GM21515 (cell line): ENCODE data around the gene ZCCHC9.

Source experiments
- ATAC-seq: cut with Tn5 transposase; IDR thresholded peaks from one replicate; pipeline ENCODE4 v1.9.1; 2021; ENCODE audit not compliant: unreplicated experiment

The ZCCHC9 gene

DNA sequence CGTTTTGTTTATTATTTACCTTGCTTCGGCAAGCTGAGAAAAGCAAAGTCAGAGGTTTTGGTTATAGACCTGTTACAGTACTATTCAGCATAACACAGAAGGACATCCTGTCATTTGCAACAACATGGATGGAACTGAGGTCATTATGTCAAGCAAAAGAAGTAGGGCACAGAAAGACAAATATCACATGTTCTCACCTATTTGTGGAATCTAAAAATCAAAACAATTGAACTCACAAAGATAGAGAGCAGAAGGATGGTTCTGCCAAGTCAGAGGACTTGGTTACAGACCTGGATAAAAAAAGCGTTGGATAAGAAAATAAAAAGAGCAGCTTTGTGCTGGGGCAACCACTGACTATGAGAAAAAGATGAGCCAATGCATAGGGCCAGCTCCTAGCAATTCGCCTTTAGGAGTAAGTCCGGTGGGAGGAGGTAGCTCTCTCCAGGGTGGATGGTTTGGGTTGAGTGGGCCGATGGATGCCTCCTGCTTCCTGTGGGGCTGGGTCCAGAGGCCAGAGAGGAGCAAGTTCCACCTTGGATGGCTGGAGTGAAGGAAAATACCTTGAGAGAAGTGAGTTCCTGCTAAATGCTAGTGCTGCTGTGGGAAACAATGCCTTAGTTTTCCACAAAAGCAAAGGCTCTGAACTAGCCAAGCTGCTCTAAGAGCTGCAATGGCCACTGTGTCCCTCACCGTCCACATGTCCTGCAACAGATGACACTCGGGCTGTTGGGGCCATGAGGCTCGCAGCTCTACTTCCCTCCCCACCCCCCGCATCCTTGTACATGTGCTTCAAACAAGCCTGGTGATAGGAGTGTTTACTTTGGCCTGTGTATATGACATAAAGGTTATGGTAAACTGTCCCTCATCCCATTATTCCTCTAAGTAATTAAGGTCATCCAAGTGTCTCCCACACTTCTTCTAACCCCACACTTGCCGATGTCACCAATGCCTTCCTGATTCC, 54.2 kb downstream of the ZCCHC9 start:
- ATAC-seq: no peak

DNA sequence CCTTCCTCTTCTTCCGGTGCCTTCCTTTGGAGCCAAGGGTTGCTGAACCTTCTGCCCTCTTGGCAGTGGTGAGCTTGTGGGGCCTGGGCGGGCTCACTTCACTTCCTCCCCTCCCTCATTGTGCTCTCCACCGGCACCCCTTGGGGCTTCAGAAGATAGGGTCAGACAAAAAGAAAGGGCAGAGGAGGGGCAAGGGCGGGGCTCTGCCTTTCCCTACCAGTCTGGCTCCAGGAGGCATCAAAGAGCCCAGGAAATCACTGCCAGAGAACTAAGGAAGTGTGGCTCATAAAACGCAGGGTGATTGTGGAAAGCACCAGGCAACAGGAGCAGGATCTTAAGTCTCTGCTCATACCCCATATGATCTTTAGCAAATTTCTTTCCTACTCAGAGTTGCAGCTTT, 57.7 kb downstream of the ZCCHC9 start:
- ATAC-seq: no peak

DNA sequence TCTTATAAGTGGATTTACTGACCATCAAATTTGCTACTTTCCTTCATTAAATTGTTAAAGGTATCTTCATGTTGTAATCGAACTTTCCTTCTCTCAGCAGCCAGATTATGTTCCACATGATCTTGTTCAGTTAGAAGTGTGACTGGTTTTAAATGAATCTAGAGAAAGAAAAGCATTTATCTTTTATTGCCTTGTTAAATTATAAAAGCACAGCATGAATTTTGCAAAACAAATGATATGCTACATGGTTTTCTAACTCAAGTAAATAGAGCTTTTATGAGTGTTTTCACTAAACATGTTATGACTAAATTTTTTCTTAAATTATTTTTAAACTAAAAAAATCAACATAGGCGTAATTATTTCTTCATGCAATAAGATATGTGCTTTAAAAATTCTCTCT, 58.5 kb downstream of the ZCCHC9 start:
- ATAC-seq: no peak

DNA sequence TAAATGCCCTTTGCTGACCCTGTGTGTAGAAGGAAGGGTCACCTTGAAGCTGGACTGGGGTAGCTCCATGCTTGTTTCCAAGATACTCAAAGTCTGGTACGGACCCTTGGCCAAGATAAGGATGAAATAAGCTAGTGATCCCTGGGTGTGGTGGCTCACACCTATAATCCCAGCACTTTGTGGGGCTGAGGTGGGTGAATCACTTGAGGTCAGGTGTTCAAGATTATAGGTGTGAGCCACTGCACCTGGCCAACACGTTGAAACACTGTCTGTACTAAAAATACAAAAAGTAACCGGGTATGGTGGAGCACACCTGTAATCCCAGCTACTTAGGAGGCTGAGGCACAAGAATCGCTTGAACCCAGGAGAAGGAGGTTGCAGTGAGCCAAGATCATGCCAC, 59.3 kb downstream of the ZCCHC9 start:
- no peak for ATAC-seq

DNA sequence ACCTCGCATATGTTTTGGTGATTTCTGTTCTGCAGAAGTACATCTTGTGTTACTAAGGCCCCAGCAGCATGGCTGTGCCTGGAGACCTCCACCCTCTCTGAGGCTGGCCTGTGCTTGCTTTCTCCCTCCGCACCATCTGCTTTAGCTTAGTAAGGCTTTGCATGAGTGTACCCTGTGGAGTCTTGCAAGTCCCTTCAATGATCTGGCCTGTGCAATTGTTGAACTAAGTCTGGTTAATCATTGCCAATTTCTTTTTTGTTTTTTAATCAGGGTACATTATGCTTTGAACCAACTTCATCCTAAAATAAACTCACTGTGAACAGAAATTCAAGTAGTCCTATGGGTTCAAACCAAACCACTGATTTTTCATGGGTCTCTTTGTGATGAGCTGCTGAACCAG, 60.2 kb downstream of the ZCCHC9 start:
- ATAC-seq: no peak
